HepG2 (cell line): ENCODE results near the gene ZNF548.

Experiments used
- AKAP8 ChIP-seq: sonication (generic); formaldehyde crosslinking; IDR thresholded peaks from 2 replicates; pipeline ENCODE4 v1.5.1; 2020; ENCODE audit warnings: mild to moderate bottlenecking, missing genetic modification reagents
- ELF3 ChIP-seq: IDR thresholded peaks from 2 replicates; pipeline ENCODE4 v1.6.1; 2016; ENCODE audit warnings: missing genetic modification reagents, missing compliant biosample characterization
- FOXC1 ChIP-seq: sonication (generic); formaldehyde crosslinking; IDR thresholded peaks from 2 replicates; pipeline ENCODE4 v1.8.0; 2022; ENCODE audit warnings: mild to moderate bottlenecking, missing genetic modification reagents, borderline replicate concordance
- FOXK2 ChIP-seq: fragments of 450-650 bp; IDR thresholded peaks from 2 replicates; pipeline ENCODE4 v1.6.1; 2016
- IRF2 ChIP-seq: IDR thresholded peaks from 2 replicates; pipeline ENCODE4 v1.6.1; 2018; ENCODE audit warnings: missing genetic modification reagents, missing compliant biosample characterization
- TBL1XR1 ChIP-seq: fragments of 150-350 bp; IDR thresholded peaks from 2 replicates; pipeline ENCODE4 v1.6.1; 2014; ENCODE audit warnings: borderline replicate concordance, low read length; ENCODE audit not compliant: partially characterized antibody
- XRCC5 ChIP-seq: fragments of 200-400 bp; formaldehyde crosslinking; optimal IDR thresholded peaks from 2 replicates; pipeline ENCODE3; 2017; ENCODE audit warnings: mild to moderate bottlenecking, low read length
- TF ChIP-seq, protein P1 (sequence below): sonication (generic); formaldehyde crosslinking; IDR thresholded peaks from 2 replicates; pipeline ENCODE4 v1.5.0; 2020; ENCODE audit warnings: missing genetic modification reagents
- TF ChIP-seq, protein P2 (sequence below): sonication (generic); formaldehyde crosslinking; IDR thresholded peaks from 2 replicates; pipeline ENCODE4 v1.9.0; 2021; ENCODE audit warnings: missing genetic modification reagents, borderline replicate concordance
- TF ChIP-seq, protein P3 (sequence below): sonication (generic); formaldehyde crosslinking; IDR thresholded peaks from 2 replicates; pipeline ENCODE4 v1.8.0; 2022; ENCODE audit warnings: low read depth, missing genetic modification reagents
- TF ChIP-seq, protein P4 (sequence below): sonication (generic); formaldehyde crosslinking; IDR thresholded peaks from 2 replicates; pipeline ENCODE4 v1.5.0; 2020; ENCODE audit warnings: mild to moderate bottlenecking, missing genetic modification reagents, moderate library complexity

DNA sequence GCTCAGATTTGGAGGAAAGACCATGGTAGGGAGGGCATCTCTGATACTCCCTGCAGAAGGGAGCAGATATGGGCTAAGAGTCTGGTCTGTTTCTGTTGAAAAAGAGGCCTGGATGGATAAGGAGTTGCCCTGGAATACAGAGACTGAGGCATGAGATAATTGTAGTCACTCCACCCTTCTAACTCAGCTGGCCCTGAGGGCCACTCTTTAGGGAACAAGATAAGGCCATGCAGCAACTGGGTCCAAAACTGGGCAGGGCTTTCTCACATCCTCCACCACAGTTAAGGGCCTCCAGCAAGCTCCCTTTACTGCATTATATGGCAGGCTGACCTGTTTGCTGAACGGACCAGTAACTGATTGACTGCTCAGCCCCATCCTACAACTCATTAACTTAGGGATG is 46.8 kb downstream of the ZNF548 start:
- TF ChIP-seq IRF2 (CRISPR knock-in tag) (no peak), FOXC1 (CRISPR knock-in tag) (no peak), AKAP8 (no peak), FOXK2 (no peak), TBL1XR1 (no peak), ELF3 (CRISPR knock-in tag) (no peak), XRCC5 (no peak)
- TF ChIP-seq, protein P1, sequence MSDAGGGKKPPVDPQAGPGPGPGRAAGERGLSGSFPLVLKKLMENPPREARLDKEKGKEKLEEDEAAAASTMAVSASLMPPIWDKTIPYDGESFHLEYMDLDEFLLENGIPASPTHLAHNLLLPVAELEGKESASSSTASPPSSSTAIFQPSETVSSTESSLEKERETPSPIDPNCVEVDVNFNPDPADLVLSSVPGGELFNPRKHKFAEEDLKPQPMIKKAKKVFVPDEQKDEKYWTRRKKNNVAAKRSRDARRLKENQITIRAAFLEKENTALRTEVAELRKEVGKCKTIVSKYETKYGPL (CRISPR knock-in tag): no peak
- TF ChIP-seq, protein P2, sequence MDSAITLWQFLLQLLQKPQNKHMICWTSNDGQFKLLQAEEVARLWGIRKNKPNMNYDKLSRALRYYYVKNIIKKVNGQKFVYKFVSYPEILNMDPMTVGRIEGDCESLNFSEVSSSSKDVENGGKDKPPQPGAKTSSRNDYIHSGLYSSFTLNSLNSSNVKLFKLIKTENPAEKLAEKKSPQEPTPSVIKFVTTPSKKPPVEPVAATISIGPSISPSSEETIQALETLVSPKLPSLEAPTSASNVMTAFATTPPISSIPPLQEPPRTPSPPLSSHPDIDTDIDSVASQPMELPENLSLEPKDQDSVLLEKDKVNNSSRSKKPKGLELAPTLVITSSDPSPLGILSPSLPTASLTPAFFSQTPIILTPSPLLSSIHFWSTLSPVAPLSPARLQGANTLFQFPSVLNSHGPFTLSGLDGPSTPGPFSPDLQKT (CRISPR knock-in tag): no peak
- TF ChIP-seq, protein P3, sequence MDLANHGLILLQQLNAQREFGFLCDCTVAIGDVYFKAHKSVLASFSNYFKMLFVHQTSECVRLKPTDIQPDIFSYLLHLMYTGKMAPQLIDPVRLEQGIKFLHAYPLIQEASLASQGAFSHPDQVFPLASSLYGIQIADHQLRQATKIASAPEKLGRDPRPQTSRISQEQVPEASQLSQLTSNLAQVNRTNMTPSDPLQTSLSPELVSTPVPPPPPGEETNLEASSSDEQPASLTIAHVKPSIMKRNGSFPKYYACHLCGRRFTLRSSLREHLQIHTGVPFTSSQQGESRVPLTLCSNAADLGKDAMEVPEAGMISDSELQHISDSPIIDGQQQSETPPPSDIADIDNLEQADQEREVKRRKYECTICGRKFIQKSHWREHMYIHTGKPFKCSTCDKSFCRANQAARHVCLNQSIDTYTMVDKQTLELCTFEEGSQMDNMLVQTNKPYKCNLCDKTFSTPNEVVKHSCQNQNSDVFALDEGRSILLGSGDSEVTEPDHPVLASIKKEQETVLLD (CRISPR knock-in tag): no peak
- TF ChIP-seq, protein P4, sequence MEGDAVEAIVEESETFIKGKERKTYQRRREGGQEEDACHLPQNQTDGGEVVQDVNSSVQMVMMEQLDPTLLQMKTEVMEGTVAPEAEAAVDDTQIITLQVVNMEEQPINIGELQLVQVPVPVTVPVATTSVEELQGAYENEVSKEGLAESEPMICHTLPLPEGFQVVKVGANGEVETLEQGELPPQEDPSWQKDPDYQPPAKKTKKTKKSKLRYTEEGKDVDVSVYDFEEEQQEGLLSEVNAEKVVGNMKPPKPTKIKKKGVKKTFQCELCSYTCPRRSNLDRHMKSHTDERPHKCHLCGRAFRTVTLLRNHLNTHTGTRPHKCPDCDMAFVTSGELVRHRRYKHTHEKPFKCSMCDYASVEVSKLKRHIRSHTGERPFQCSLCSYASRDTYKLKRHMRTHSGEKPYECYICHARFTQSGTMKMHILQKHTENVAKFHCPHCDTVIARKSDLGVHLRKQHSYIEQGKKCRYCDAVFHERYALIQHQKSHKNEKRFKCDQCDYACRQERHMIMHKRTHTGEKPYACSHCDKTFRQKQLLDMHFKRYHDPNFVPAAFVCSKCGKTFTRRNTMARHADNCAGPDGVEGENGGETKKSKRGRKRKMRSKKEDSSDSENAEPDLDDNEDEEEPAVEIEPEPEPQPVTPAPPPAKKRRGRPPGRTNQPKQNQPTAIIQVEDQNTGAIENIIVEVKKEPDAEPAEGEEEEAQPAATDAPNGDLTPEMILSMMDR: no peak
